BE2C (cell line): ENCODE results near the gene DCT.

Experiments
- DNase-seq: peaks from one replicate; pipeline ENCODE4 v3.0.0-alpha.2; 2020
- H3K27me3 ChIP-seq: fragments of 250-450 bp; sonication (Bioruptor Pico); 2 replicates; pipeline ENCODE4 v1.5.1; 2020; ENCODE audit warnings: mild to moderate bottlenecking
- H3K36me3 ChIP-seq: fragments of 250-450 bp; sonication (Bioruptor Pico); 2 replicates; pipeline ENCODE4 v1.5.1; 2020; ENCODE audit warnings: mild to moderate bottlenecking
- H3K4me1 ChIP-seq: fragments of 250-450 bp; sonication (Bioruptor Pico); 2 replicates; pipeline ENCODE4 v1.5.1; 2020
- H3K4me3 ChIP-seq: 2 replicates; pipeline ENCODE4 v1.5.1; 2011; ENCODE audit warnings: low read depth, low read length
- H3K9me3 ChIP-seq: fragments of 250-450 bp; sonication (Bioruptor Pico); 2 replicates; pipeline ENCODE4 v1.5.1; 2020
- TF ChIP-seq, protein P1 (sequence below): IDR thresholded peaks from 2 replicates; pipeline ENCODE4 v1.5.1; 2012; ENCODE audit warnings: mild to moderate bottlenecking, low read depth, low read length

Gene DCT

DNA sequence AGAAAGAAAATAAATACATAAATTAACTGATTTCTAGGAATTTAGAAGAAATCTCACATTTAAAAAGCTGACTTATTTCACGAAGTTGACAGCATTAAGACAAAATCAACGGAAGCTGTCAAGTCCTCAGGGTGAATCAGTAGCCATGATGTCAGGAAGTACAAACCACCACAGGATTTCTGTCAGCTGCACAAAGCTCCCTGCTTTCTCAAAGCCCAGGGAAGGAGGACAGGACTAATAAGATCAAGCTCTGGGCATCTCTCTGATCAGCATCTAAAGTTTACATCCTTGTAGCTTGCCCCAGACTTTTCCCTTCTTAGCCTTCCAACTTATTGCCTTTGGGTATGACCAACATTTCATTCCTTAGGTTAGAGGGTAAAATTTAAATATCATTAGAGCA, 9.4 kb downstream of the DCT start:
- TF ChIP-seq, protein P1, sequence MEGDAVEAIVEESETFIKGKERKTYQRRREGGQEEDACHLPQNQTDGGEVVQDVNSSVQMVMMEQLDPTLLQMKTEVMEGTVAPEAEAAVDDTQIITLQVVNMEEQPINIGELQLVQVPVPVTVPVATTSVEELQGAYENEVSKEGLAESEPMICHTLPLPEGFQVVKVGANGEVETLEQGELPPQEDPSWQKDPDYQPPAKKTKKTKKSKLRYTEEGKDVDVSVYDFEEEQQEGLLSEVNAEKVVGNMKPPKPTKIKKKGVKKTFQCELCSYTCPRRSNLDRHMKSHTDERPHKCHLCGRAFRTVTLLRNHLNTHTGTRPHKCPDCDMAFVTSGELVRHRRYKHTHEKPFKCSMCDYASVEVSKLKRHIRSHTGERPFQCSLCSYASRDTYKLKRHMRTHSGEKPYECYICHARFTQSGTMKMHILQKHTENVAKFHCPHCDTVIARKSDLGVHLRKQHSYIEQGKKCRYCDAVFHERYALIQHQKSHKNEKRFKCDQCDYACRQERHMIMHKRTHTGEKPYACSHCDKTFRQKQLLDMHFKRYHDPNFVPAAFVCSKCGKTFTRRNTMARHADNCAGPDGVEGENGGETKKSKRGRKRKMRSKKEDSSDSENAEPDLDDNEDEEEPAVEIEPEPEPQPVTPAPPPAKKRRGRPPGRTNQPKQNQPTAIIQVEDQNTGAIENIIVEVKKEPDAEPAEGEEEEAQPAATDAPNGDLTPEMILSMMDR = no peak
- H3K27me3 ChIP-seq = no peaks in the 10 kb centered on the region

DNA sequence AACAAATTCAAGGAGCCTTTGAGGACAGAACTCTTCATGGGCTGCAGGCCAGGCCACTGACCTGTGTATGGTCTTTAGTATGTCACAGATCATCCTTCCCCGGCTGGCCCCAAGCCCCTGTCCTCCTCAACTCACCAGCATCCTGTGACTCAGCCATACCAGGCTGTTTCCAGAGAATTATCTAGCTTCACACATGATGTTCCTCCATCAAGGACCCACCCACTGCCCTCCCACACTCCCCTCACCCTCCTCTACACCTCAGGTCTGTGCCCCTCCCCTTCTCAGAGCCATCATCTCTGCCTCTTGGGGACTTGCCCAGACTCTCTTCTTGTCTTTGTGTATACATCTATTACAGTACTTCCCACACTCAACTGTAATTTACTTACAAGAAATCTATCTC, 14.7 kb downstream of the DCT start:
- Histone ChIP-seq H3K27me3 (no peaks in the 10 kb centered on the region), H3K4me1 (no peaks in the 10 kb centered on the region), H3K4me3 (no peak overlapping the region), H3K9me3 (no peaks in the 10 kb centered on the region), H3K36me3 (no peaks in the 10 kb centered on the region)
- DNase-seq = no peak
- TF ChIP-seq, protein P1 = no peak

More for the DNA sequence above, 9.4 kb downstream of the DCT start:
- H3K9me3 ChIP-seq = no peaks in the 10 kb centered on the region
- no peaks in the 10 kb centered on the region for H3K36me3 ChIP-seq
- no peak for DNase-seq
- H3K4me3 ChIP-seq = no peak overlapping the region
- H3K4me1 ChIP-seq = no peaks in the 10 kb centered on the region

DNA sequence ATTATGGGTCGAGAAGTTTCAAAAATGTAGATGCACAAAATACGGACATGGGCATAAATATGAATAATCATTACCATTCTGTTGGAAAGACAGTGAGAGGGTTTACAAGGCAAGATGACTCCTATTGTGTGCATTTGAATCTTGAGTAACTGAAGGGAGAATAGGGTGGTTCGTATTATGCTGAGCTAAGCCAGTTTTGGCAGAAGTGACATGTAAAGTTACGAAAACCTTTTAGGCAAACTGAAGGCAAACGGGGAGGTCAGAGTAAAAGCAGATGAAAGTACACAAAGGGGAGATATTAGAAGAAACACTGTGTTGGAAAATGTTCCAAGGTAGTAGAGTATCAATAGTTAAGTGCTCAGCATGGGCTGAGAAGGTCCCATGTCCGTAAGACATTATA, 16.8 kb downstream of the DCT start:
- no peak for DNase-seq
- Histone ChIP-seq H3K27me3 (no peaks in the 10 kb centered on the region), H3K4me1 (no peaks in the 10 kb centered on the region), H3K4me3 (no peak overlapping the region), H3K9me3 (no peaks in the 10 kb centered on the region), H3K36me3 (no peaks in the 10 kb centered on the region)
- TF ChIP-seq, protein P1 = no peak

DNA sequence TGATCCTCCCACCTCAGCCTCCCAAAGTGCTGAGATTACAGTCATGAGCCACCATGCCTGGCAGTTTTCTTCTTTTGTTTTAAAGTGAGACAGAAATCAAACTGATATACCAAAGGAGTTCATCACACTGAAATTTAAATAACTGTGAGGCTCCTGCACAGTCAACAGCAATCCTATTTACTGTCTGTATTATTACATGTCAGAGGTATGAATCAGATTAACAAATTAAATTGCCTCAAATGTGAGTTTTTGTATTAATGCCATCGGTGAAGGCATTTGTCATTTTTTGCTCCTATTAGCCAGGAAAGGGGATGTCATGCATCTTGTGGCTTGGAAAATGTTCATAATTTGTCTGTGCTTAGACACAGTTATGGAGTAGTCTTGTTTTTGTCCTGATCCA, 20.4 kb downstream of the DCT start:
- no peaks in the 10 kb centered on the region for H3K27me3 ChIP-seq
- DNase-seq = no peak
- no peaks in the 10 kb centered on the region for H3K36me3 ChIP-seq
- TF ChIP-seq, protein P1 = no peak
- no peaks in the 10 kb centered on the region; the same call in 1 of the 2 replicates for H3K4me1 ChIP-seq
- H3K4me3 ChIP-seq = no peak overlapping the region
- no peaks in the 10 kb centered on the region for H3K9me3 ChIP-seq

DNA sequence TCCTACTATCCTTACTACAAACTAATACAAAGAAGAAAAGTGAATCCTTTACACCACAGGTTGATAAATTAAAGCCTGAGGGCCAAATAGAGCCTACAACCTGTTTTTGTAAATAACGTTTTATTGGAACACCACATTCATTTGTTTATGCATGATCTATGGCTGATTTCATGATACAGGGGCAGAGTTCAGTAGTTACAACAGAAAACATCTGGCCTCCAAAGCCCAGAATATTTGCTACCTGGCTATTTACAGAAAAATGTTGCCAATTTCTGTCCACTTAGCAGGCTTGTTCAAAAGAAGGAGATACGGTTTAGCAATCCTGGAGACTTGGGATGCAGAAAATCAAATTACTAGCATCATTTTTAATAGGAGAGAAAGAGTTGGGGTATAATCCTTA, 24.1 kb downstream of the DCT start:
- TF ChIP-seq, protein P1 = no peak
- Histone ChIP-seq H3K9me3 (no peaks in the 10 kb centered on the region), H3K36me3 (no peaks in the 10 kb centered on the region), H3K27me3 (no peaks in the 10 kb centered on the region), H3K4me3 (no peak overlapping the region), H3K4me1 (no peaks in the 10 kb centered on the region; the same call in 1 of the 2 replicates)
- DNase-seq = no peak

DNA sequence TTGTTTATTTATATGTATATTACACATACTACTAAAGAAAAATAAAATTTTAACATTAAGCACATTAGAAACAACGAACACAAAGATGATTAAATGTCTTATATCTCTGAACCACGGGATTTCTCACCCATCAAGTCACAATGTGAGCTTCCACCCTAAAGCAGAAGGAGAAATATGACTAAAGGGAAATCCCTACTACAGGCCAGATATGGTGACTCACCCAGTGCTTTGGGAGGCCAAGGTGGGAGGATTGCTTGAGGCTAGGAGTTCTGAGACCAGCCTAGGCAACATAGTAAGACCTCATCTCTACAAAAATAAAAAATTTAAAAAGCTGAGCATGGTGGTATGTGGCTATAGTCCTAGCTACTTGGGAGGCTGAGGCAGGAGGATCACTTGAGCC, 24.6 kb downstream of the DCT start:
- TF ChIP-seq, protein P1 = no peak
- no peaks in the 10 kb centered on the region for H3K27me3 ChIP-seq
- no peak for DNase-seq
- H3K36me3 ChIP-seq = no peaks in the 10 kb centered on the region
- no peaks in the 10 kb centered on the region for H3K9me3 ChIP-seq
- no peak overlapping the region for H3K4me3 ChIP-seq
- no peaks in the 10 kb centered on the region; the same call in 1 of the 2 replicates for H3K4me1 ChIP-seq
